Endodermal cell (in vitro differentiated cells): Measurements from ENCODE around the gene LRBA. TPM values are rescaled to one million over a fixed set of nuclear protein-coding genes. Genes with fewer than 3 reads are reported as not detected.

Experiments used
- DNase-seq: peaks from one replicate; pipeline ENCODE4 v3.0.0-alpha.2; 2017
- H3K27ac ChIP-seq: 2 replicates; pipeline ENCODE4 v1.5.1; 2013; ENCODE audit warnings: mild to moderate bottlenecking, low read depth, low read length, moderate library complexity
- H3K27me3 ChIP-seq: 2 replicates; pipeline ENCODE4 v1.6.1; 2013; ENCODE audit warnings: mild to moderate bottlenecking, low read length, moderate library complexity; ENCODE audit not compliant: insufficient read depth, control insufficient read depth, poor library complexity, severe bottlenecking
- H3K36me3 ChIP-seq: 2 replicates; pipeline ENCODE4 v1.7.0; 2013; ENCODE audit warnings: mild to moderate bottlenecking, low read length, moderate library complexity; ENCODE audit not compliant: control insufficient read depth, insufficient read depth
- H3K4me1 ChIP-seq: one replicate; pipeline ENCODE4 v1.7.0; 2013; ENCODE audit warnings: low read length; ENCODE audit not compliant: control insufficient read depth, insufficient read depth
- H3K4me3 ChIP-seq: 2 replicates; pipeline ENCODE4 v1.5.1; 2013; ENCODE audit warnings: mild to moderate bottlenecking, low read length, moderate library complexity
- H3K9ac ChIP-seq: 2 replicates; pipeline ENCODE4 v1.6.1; 2013; ENCODE audit warnings: mild to moderate bottlenecking, low read length, moderate library complexity; ENCODE audit not compliant: poor library complexity, severe bottlenecking; ENCODE audit errors: extremely low read depth
- H3K9me3 ChIP-seq: 2 replicates; pipeline ENCODE4 v1.6.1; 2013; ENCODE audit warnings: mild to moderate bottlenecking, low read length, moderate library complexity; ENCODE audit not compliant: control insufficient read depth
- H3K27ac Mint-ChIP-seq: 2 replicates; pipeline ENCODE4 v1.8.0; 2020; ENCODE audit warnings: mixed read lengths
- H3K27me3 Mint-ChIP-seq: 2 replicates; pipeline ENCODE4 v1.8.0; 2021; ENCODE audit warnings: mild to moderate bottlenecking, mixed read lengths; ENCODE audit not compliant: insufficient read depth
- H3K36me3 Mint-ChIP-seq: 2 replicates; pipeline ENCODE4 v1.8.0; 2020; ENCODE audit warnings: low read depth, mixed read lengths
- H3K4me1 Mint-ChIP-seq: 2 replicates; pipeline ENCODE4 v1.8.0; 2020; ENCODE audit warnings: mixed read lengths
- H3K4me3 Mint-ChIP-seq: 2 replicates; pipeline ENCODE4 v1.8.0; 2020; ENCODE audit warnings: mild to moderate bottlenecking, moderate library complexity, mixed read lengths
- H3K9me3 Mint-ChIP-seq: 2 replicates; pipeline ENCODE4 v1.8.0; 2020; ENCODE audit warnings: mild to moderate bottlenecking, mixed read lengths
- WGBS, 2 experiments: methylation state at CpG; one replicate each; pipeline versions ENCODE4 v1.1.5 to v1.1.7; 2013; ENCODE audit warnings: missing lambda C conversion rate in 2 of 2, mixed read lengths in 1 of 2; ENCODE audit not compliant: insufficient coverage in 1 of 2, insufficient read length in 1 of 2; 5-methylcytosine and 5-hydroxymethylcytosine counted together
- total RNA-seq, 2 donors: library from RNA; stranded (reverse); fragmentation: NEBNext Ultra II Directional in 1 of 2; extraction: Animal tissue kit (Norgen Biotek cat#: 25700) in 1 of 2; gene quantifications; 2 replicates in 1 of 2; 3 replicates in 1 of 2; pipeline ENCODE4 v1.2.1, GENCODE V29; 2021
- TF ChIP-seq, protein P1 (sequence below): fragments of 200-600 bp; sonication (generic); conservative IDR thresholded peaks from 2 replicates; pipeline ENCODE4 v1.5.0; 2021; ENCODE audit warnings: antibody characterized with exemption, mild to moderate bottlenecking

Gene LRBA
- total RNA-seq, 2 donors from 2014 or later = 77.3 to 95.9 TPM

GRCh38 chr4:150248181-150248580 is 766.9 kb downstream of the LRBA start:
- Mint-ChIP-seq H3K4me3 (no peak overlapping the region), H3K27me3 (no peaks in the 10 kb centered on the region), H3K4me1 (peaks cover 24% of the 10 kb centered on the region), H3K36me3 (no peaks in the 10 kb centered on the region), H3K9me3 (no peaks in the 10 kb centered on the region), H3K27ac (no peak overlapping the region)
- 92 to 100% methylated on average over 4 of the region's 4 CpGs for WGBS, 2 experiments
- TF ChIP-seq, protein P1, sequence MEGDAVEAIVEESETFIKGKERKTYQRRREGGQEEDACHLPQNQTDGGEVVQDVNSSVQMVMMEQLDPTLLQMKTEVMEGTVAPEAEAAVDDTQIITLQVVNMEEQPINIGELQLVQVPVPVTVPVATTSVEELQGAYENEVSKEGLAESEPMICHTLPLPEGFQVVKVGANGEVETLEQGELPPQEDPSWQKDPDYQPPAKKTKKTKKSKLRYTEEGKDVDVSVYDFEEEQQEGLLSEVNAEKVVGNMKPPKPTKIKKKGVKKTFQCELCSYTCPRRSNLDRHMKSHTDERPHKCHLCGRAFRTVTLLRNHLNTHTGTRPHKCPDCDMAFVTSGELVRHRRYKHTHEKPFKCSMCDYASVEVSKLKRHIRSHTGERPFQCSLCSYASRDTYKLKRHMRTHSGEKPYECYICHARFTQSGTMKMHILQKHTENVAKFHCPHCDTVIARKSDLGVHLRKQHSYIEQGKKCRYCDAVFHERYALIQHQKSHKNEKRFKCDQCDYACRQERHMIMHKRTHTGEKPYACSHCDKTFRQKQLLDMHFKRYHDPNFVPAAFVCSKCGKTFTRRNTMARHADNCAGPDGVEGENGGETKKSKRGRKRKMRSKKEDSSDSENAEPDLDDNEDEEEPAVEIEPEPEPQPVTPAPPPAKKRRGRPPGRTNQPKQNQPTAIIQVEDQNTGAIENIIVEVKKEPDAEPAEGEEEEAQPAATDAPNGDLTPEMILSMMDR = no peak
- Histone ChIP-seq H3K4me1 (peaks cover 4% of the 10 kb centered on the region), H3K9ac (no peak overlapping the region), H3K9me3 (no peaks in the 10 kb centered on the region), H3K4me3 (no peak overlapping the region), H3K36me3 (no peaks in the 10 kb centered on the region), H3K27ac (no peak overlapping the region), H3K27me3 (no peaks in the 10 kb centered on the region)
- DNase-seq = no peak

DNA sequence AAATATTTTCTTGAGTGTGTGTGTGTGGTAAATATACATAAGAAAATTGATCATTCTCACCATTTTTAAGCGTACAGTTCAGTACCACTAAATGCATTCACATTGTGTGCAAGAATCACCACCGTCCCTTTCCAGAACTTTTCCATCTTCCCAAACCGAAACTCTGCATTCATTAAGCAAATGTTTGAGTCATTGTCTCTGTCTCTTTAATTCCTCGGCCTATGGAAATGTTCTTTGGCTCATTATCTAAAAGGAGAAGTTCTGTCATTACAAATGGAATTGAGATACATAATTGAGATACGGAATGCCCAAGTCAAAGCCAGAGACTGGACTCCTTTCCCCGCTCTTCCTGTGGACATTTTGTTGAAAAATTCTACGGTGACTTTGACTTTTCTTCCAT is 767.9 kb downstream of the LRBA start:
- no peaks in the 10 kb centered on the region for H3K27me3 Mint-ChIP-seq
- Histone ChIP-seq H3K27ac (no peak overlapping the region), H3K4me3 (no peak overlapping the region), H3K9ac (no peak overlapping the region), H3K9me3 (no peaks in the 10 kb centered on the region), H3K36me3 (no peaks in the 10 kb centered on the region), H3K27me3 (no peaks in the 10 kb centered on the region), H3K4me1 (peaks cover 4% of the 10 kb centered on the region)
- TF ChIP-seq, protein P1 = no peak
- H3K4me3 Mint-ChIP-seq = no peak overlapping the region
- no peaks in the 10 kb centered on the region for H3K36me3 Mint-ChIP-seq
- no peak overlapping the region for H3K27ac Mint-ChIP-seq
- WGBS, 2 experiments = 92 to 99% methylated on average over 5 to 7 of the region's 7 CpGs
- H3K9me3 Mint-ChIP-seq = no peaks in the 10 kb centered on the region
- DNase-seq = no peak
- H3K4me1 Mint-ChIP-seq = peaks cover 26% of the 10 kb centered on the region

GRCh38 chr4:150244600-150244999 is 770.5 kb downstream of the LRBA start:
- H3K4me3 ChIP-seq = no peak overlapping the region
- no peaks in the 10 kb centered on the region for H3K36me3 ChIP-seq
- Mint-ChIP-seq H3K27ac (no peak overlapping the region), H3K27me3 (no peaks in the 10 kb centered on the region), H3K9me3 (no peaks in the 10 kb centered on the region), H3K4me3 (no peak overlapping the region), H3K36me3 (no peaks in the 10 kb centered on the region), H3K4me1 (peaks cover 26% of the 10 kb centered on the region)
- H3K9me3 ChIP-seq = no peaks in the 10 kb centered on the region
- no peak overlapping the region for H3K27ac ChIP-seq
- peaks cover 4% of the 10 kb centered on the region for H3K4me1 ChIP-seq
- TF ChIP-seq, protein P1 = no peak
- WGBS, 2 experiments = 63 to 73% methylated on average over 2 to 3 of the region's 3 CpGs
- DNase-seq = no peak
- H3K9ac ChIP-seq = no peak overlapping the region
- H3K27me3 ChIP-seq = no peaks in the 10 kb centered on the region
